Measurements from ENCODE around the gene SLC25A23.

DNA sequence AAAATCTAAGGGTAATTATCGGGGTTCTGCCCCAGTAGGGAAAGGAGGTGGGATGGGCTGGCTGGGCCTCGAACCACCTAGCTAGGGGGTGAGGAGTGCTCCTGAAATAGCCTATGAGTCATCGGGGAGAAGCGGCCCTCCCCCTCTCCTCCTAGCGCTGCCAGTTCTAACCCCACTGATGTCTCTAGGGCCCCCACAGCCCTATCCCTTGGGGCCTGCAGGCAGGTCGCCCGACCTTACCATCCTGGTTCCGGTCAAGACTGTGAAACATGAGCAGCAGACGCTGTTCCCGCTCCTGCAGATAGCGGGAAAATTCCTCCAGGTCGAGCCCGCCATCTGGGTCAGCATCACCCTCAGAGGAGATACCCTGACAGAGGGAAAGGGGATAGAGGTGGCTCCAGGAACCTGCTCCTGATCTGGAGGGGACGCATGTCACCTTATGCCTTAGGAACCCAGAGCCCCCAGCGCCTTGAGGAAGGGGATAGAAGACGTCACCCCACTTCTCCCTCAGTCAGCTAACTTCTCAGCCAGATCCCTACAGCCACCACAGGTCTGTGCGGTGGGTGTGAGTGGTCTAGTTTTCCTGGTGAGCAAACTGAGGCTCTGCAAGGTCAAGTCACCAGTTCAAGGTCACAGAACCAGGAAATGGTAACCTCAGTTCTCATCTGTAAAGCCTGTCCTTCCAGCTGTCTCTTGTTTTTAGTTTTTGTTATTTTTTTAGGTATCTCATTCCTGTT lies 1.5 kb downstream of the SLC25A23 start:
- TF ChIP-seq, protein P1, sequence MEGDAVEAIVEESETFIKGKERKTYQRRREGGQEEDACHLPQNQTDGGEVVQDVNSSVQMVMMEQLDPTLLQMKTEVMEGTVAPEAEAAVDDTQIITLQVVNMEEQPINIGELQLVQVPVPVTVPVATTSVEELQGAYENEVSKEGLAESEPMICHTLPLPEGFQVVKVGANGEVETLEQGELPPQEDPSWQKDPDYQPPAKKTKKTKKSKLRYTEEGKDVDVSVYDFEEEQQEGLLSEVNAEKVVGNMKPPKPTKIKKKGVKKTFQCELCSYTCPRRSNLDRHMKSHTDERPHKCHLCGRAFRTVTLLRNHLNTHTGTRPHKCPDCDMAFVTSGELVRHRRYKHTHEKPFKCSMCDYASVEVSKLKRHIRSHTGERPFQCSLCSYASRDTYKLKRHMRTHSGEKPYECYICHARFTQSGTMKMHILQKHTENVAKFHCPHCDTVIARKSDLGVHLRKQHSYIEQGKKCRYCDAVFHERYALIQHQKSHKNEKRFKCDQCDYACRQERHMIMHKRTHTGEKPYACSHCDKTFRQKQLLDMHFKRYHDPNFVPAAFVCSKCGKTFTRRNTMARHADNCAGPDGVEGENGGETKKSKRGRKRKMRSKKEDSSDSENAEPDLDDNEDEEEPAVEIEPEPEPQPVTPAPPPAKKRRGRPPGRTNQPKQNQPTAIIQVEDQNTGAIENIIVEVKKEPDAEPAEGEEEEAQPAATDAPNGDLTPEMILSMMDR (conservative IDR thresholded peaks at IDR 0.05; ENCODE audit: low read depth, low read length) = no peak
- no peak for TF ChIP-seq POLR2A (IDR thresholded peaks at IDR 0.05; ENCODE audit: low read depth, low read length)
- TF ChIP-seq RFX5 (IDR thresholded peaks at IDR 0.05; ENCODE audit: low read depth, low read length) = no peak
- no peak for TF ChIP-seq RAD21 (IDR thresholded peaks at IDR 0.05; ENCODE audit: low read length)
- TF ChIP-seq, protein P2, sequence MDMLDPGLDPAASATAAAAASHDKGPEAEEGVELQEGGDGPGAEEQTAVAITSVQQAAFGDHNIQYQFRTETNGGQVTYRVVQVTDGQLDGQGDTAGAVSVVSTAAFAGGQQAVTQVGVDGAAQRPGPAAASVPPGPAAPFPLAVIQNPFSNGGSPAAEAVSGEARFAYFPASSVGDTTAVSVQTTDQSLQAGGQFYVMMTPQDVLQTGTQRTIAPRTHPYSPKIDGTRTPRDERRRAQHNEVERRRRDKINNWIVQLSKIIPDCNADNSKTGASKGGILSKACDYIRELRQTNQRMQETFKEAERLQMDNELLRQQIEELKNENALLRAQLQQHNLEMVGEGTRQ (IDR thresholded peaks at IDR 0.05; ENCODE audit: low read depth, low read length) = no peak
- no peak for TF ChIP-seq SMC3 (IDR thresholded peaks at IDR 0.05; ENCODE audit: low read depth, low read length)
- TF ChIP-seq MXI1 (IDR thresholded peaks at IDR 0.05; ENCODE audit: borderline replicate concordance, low read depth, low read length) = no peak
- no peak for TF ChIP-seq MAZ (IDR thresholded peaks at IDR 0.05; ENCODE audit: borderline replicate concordance, low read depth, low read length)
- TF ChIP-seq, protein P3, sequence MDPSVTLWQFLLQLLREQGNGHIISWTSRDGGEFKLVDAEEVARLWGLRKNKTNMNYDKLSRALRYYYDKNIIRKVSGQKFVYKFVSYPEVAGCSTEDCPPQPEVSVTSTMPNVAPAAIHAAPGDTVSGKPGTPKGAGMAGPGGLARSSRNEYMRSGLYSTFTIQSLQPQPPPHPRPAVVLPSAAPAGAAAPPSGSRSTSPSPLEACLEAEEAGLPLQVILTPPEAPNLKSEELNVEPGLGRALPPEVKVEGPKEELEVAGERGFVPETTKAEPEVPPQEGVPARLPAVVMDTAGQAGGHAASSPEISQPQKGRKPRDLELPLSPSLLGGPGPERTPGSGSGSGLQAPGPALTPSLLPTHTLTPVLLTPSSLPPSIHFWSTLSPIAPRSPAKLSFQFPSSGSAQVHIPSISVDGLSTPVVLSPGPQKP (IDR thresholded peaks at IDR 0.05; ENCODE audit: borderline replicate concordance, low read depth, low read length) = no peak
- TF ChIP-seq MAFK (IDR thresholded peaks at IDR 0.05; ENCODE audit: low read depth, low read length) = no peak
- TF ChIP-seq BHLHE40 (IDR thresholded peaks at IDR 0.05; ENCODE audit: low read depth, low read length) = no peak
